Erythroblast (primary cell): ENCODE data around the gene KRT27.

Experiments
- GATA1 ChIP-seq: IDR thresholded peaks from 2 replicates; pipeline ENCODE4 v1.6.1; 2011; ENCODE audit warnings: low read depth, mild to moderate bottlenecking, control low read depth, low read length, moderate library complexity
- POLR2A ChIP-seq: IDR thresholded peaks from 2 replicates; pipeline ENCODE4 v1.6.1; 2011; ENCODE audit warnings: mild to moderate bottlenecking, low read length

DNA sequence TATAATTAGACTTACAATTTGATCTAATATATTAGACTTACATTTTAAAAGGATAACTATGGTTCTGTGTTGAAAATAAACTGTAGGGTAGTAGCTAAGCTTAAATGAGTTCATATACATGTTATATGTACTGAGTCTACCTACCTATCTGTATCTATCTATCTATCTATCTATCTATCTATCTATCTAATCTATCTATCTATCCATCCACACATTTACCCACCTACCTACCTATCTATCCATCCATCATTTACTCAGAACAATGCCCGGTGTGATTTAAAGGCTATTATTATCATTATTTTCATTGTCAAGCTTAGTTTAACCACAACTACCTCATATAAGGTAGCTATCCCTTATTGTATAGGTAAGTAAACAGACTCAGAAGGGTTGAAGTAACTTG lies 33.0 kb upstream of the KRT27 start:
- TF ChIP-seq POLR2A: no peak
- no peak for TF ChIP-seq GATA1
